Cerebellar nuclear complex (tissue), 1 donor: ENCODE data around the gene DENND2A.
"Not testable (repeated sequence)": the region's sequence is repeated elsewhere in the genome, so short reads cannot be mapped to it uniquely, and the experiment has no call there.

ENCODE experiments used
- DNase-seq, 2 experiments: peaks; one replicate each; lab custom pipeline; 2025; lab: John Stamatoyannopoulos, UW

DENND2A gene

DNA sequence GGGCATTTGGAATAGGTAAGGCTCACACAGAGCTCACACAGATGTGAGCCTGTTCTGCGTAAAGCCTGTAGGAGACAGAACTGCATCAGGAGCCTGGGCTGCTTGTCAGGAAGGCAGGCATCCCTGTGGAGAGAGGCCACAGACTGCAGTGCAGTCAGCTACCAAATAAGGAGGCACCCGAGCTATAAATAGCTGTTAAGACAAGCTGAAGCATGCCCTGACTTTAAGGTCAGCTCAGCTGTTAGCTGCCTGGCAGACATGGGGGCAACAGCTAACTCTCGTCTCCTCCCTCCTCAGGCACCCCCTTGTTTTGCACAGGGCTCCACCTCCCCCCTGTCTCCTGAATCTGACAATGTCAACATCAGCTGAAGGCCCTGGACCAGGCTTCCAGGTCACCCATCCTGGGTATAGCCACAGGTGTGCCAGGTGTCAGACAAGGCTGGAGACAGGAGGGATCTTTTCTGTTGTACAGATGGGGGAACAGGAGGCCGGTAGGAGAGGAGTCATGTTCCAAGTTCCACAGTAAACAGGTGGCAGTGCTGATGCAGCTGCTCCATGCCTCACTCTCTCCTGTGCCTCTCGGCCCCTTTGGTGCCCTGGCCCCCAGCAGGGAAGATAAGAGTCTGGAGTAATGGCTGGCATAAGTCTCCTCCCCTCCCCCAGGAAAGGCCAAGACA lies 133.7 kb downstream of the DENND2A start:
- no peak for DNase-seq

GRCh38 chr7:140501966-140502365 lies 138.6 kb downstream of the DENND2A start:
- DNase-seq, result no peak

- DNase-seq, result not testable (repeated sequence)
These were observed 142.8 kb downstream of the DENND2A start for GRCh38 chr7:140497807-140498206.

- no peak for DNase-seq
These were observed 143.3 kb downstream of the DENND2A start for GRCh38 chr7:140497241-140497769.

DNA sequence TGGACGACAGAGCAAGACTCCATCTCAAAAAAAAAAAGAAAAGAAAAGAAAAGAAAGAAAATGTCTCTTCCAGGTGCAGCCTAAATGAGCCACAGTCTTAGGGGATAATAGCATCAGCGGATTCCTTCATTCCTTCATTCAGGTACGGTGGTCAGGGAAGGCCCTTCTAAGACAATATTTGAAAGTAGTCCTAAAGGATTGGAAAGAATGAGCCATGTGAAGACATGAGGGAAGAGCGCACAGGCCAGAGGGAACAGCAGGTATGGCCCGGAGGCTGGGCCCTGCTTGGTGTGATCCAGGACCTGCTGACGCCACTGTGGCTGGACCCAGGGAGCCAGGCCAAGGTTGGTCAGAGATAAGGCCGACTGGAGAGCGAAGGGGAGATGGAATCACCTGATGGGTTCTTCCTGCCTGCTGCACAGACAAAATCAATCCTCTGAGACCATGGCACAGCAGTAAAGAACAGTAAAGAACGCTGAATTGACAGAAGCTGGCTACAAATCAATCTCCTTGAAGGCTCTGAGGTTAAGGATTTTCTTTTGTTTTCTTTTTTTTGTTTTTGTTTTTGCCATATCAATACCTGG lies 145.0 kb downstream of the DENND2A start:
- DNase-seq, result no peak

DNA sequence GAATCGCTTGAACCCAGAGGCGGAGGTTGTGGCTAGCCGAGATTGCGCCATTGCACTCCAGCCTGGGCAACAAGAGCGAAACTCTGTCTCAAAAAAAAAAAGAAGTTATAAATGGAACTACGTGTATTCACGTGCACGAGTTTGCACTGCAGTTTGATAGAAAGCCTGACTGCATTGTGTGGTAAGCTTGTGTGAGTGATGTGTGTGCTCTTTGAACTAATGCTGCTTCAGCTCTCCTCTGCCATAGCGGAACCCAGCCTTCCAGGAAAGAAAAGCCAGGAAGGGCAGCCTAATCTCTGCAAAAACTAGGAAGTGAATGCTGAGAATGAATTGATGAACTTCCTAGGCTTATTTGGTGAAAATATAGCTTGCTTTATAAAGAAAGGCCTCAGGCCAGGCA lies 145.7 kb downstream of the DENND2A start:
- DNase-seq, result no peak

DNA sequence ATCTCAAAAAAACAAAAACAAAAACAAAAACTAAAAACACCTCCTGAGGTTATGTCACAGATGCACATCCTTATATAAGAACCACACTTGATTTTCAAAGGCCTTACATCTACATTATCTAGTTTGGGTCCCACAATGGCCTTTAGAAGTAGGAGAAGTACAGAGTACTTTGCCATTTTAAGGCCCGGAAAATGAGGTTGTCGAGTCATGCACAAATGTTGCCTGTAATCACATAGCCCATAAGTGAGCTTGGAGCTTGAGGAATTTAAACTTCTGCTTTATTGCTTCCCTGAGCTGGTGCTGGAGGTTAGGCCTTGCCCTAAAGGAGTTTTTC lies 151.6 kb downstream of the DENND2A start:
- no peak for DNase-seq

DNA sequence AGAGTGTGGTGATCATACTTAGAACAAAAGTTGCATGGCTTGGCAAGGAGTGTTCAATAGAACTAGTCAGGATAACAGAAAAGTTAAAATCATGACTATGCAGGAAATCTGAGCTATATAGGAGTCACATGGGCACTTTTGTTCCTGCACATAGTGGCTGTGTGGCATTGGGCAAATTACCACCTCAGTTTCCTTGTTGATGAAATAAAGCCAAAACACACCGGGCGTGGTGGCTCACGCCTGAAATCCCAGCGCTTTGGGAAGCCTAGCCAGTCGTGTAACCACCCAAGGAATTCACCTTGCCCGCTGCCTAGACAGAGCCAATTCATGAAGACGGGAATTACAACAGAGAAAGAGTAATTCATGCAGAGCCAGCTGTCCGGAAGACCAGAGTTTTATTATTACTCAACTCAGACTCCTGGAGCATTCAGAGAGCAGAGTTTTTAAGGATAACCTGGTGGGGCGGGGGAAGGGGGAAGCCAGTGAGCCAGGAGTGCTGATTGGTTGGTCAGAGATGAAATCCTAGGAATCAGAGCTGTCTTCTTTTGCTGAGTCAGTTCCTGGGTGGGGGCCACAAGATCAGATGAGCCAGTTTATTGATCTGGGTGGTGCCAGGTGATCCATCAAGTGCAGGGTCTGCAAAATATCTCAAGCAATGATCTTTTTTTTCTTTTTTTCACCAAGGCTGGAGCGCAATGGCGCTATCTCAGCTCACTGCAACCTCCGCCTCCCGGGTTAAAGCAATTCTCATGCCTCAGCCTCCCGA lies 154.9 kb downstream of the DENND2A start:
- no peak for DNase-seq

DNA sequence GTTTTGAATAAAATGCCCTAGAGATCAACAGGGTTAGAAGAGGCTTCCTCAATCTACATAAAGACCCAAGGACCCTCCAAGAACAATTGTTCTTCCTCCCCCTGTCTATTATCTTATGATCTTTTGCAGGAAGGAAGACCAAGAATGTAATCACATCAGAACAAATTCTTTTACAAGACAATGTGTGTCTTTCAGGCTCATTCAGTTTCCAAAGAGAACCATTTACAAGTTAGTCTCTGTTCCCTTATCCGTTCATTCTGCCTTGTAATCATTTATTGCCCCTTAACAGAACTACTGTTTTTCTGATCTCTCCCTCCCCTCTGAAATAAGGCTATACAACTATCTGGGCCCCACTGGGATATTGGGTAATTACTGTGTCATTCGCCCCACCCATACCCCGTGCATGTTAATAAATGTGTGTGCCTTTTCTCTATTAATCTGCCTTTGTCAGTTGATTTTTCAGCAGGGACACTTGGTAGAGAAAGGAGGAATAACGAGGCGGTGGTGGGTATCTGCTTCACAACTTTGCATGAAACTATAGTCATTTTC lies 155.6 kb downstream of the DENND2A start:
- no peak for DNase-seq

- DNase-seq, result no peak
These were observed 156.1 kb downstream of the DENND2A start for GRCh38 chr7:140484479-140484878.

- DNase-seq, result no peak
These were observed 160.9 kb downstream of the DENND2A start for GRCh38 chr7:140479739-140480084.

DNA sequence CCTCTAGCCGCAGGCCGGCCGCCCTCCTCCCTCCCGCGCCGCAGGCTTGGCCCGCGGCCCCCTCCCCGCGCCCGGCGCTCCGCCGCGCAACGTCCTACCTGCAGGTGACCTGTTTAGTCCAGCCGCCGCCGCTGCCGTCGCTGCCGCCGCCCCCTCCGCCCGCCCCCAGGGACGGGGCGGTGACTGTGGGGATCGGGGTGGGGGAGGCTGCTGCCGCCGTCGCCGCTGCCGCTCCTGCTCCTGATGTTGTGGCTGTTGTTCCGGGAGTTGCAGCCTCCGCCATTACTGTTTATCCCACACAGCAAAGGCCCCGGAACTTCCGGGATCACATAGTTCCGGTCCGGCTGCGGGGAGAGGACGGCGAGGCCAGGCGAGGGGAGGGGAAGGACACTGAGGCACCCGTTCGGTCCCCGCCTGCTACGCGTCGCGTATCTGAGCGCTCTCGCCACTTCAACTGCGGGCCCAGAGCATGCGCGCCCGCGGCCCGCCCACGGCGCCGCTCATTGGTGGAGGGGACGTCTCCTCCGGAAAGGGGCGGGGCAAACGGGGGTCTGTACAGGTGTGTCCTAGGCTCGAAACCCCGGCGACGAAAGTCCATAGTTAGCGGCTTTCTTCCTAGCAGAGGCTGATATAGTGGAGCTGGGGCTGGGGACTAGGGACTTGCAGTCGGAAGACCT lies 161.4 kb downstream of the DENND2A start, which contains the start of gene MKRN1:
MKRN1 (minus strand) TSS at position 444 of the 677 bp plus-strand sequence; CDS start at position 283, 161 bp downstream.
- peak; percentile 64 to 73 for DNase-seq

- DNase-seq, result no peak
These were observed 162.2 kb downstream of the DENND2A start for GRCh38 chr7:140478246-140479061.

DNA sequence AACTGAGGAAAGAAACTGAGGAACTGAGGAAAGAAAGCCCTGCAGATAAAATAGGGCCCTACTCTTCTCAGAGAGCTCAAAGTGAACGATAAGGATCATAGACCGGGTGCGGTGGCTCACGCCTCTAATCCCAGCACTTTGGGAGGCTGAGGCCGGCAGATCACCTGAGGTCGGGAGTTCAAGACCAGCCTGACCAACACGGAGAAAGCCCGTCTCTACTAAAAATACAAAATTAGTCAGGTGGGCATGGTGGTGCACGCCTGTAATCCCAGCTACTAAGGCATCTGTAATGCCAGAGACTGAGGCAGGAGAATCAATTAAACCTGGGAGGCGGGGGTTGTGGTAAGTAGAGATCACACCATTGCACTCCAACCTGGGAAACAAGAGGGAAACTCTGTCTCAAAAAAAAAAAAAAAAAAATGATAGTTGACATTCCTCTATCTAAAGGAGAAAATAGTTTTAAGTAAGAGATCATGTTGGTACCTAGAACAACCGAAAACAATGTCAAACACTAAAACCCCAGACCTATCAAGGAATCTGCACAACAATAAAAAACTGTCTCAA lies 163.8 kb downstream of the DENND2A start:
- no peak for DNase-seq

DNA sequence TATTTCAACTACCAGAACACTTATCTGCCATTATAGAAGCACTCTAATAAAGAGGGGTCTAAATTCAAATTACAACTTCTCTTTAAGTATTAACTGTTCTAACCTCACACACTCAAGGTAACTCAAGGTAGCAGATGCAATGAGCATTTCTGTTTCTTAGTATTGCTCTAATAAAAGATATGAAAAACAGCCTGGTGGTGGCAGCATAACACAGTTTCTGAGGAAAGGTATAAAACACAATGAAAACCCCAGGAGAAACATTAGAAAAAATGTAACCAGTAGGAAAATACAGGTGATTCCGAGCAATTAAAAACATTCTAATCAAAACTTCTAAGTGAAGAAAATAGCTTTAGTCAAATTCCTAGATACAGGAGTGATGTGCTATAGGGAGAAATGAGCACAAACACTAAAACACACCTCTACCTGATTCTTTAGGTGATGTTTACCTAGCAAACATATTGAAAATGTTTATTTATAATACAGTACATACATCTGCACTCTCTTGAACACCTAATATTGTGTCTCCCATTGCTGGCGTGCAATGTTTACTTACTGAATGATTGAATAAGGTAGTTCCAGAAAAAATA lies 164.8 kb downstream of the DENND2A start:
- peak in 1 of 2 experiments; percentile 17 for DNase-seq
